Kidney (tissue), 14 donors: ENCODE data around the gene DELE1. TPM values are rescaled to one million over a fixed set of nuclear protein-coding genes. Genes with fewer than 3 reads are reported as not detected.

Source experiments
- DNase-seq, 5 donors: peaks; one replicate each; pipeline ENCODE4 v3.0.0-alpha.2; 2013 to 2020
- FAIRE-seq: peaks from 2 replicates; lab custom pipeline; 2012; peaks lifted over from hg19 to GRCh38; lab: Jason Lieb, UNC
- H3K27ac ChIP-seq, 2 donors: one replicate each; pipeline ENCODE4 v1.7.0; 2013; ENCODE audit warnings: low read depth in 2 of 2, low read length in 2 of 2, inconsistent platforms in 1 of 2
- H3K27me3 ChIP-seq: one replicate; pipeline ENCODE4 v1.7.1; 2013; ENCODE audit warnings: low read length, inconsistent platforms; ENCODE audit not compliant: control insufficient read depth, insufficient read depth
- H3K36me3 ChIP-seq, 3 donors: one replicate each; pipeline versions ENCODE4 v1.7.0 to v1.7.1; 2013; ENCODE audit warnings: low read length in 3 of 3, control low read depth in 1 of 3, inconsistent platforms in 1 of 3; ENCODE audit not compliant: insufficient read depth in 3 of 3, control insufficient read depth in 2 of 3
- H3K4me1 ChIP-seq, 3 donors: one replicate each; pipeline versions ENCODE4 v1.7.0 to v1.7.1; 2013; ENCODE audit warnings: low read length in 3 of 3, inconsistent platforms in 1 of 3, low read depth in 1 of 3; ENCODE audit not compliant: control insufficient read depth in 2 of 3, insufficient read depth in 2 of 3
- H3K4me3 ChIP-seq, 3 donors: one replicate each; pipeline versions ENCODE4 v1.7.0 to v1.8.1; 2013; ENCODE audit warnings: low read length in 3 of 3, control low read depth in 1 of 3, inconsistent platforms in 1 of 3
- H3K9ac ChIP-seq, 3 donors: one replicate each; pipeline versions ENCODE4 v1.7.0 to v1.7.1; 2013; ENCODE audit warnings: low read length in 3 of 3, control low read depth in 1 of 3, inconsistent platforms in 1 of 3
- H3K9me3 ChIP-seq, 3 donors: one replicate each; pipeline versions ENCODE4 v1.7.0 to v1.7.1; 2013; ENCODE audit warnings: low read length in 3 of 3, control low read depth in 1 of 3, inconsistent platforms in 1 of 3; ENCODE audit not compliant: control insufficient read depth in 2 of 3, insufficient read depth in 1 of 3
- CTCF ChIP-seq: IDR thresholded peaks from 3 replicates; pipeline ENCODE4 v1.5.1; 2012; ENCODE audit warnings: mild to moderate bottlenecking, moderate library complexity, borderline replicate concordance; ENCODE audit not compliant: insufficient read depth; ENCODE audit errors: extremely low read depth
- intact Hi-C: fragments of 100-400 bp; cut with DNase I; formaldehyde crosslinking; loops from one replicate; pipeline ENCODE4 v1.11.1; 2022
- polyA plus RNA-seq: library from polyadenylated mRNA; stranded (reverse); fragments of 350-450 nt; fragmentation: Illumina TruSeq; extraction: RNeasy Lipid Tissue Mini Kit (QIAGEN cat#74804); gene quantifications from one replicate; pipeline ENCODE4 v1.2.3, GENCODE V29; 2014; ENCODE audit warnings: low read depth, low replicate concordance; ENCODE audit not compliant: insufficient read depth
- total RNA-seq: library from RNA; stranded (reverse); fragmentation: NEBNext Ultra II Directional; extraction: Animal tissue kit (Norgen Biotek cat#: 25700); gene quantifications from one replicate; pipeline ENCODE4 v1.2.1, GENCODE V29; 2021
- donor health status: control.
- donor health status: control.
- donor health status: control.
- donor health status: control.
- donor health status: control.
- donor health status: DM: yes; HTN: yes; CAD: no.
- donor health status: Normal renal cell carcinoma (clear cell type).

Gene DELE1
- total and polyA plus RNA-seq, 2 donors from 2014 or later, result 67.7 to 82.3 TPM

GRCh38 chr5:141928051-141928450 is 4.4 kb downstream of the DELE1 start:
- TF ChIP-seq CTCF, result no peak
- Histone ChIP-seq H3K4me1 (peaks cover 0 to 10% (median 4%) of the 10 kb centered on the region in 3 donors), H3K27ac (no peak overlapping the region), H3K36me3 (peaks cover 8 to 66% (median 58%) of the 10 kb centered on the region in 3 donors), H3K9ac (no peak overlapping the region), H3K9me3 (no peaks in the 10 kb centered on the region), H3K4me3 (no peak overlapping the region), H3K27me3 (no peaks in the 10 kb centered on the region)
- intact Hi-C loops, result no loop called here
- no peak for DNase-seq
- FAIRE-seq, result no peak

DNA sequence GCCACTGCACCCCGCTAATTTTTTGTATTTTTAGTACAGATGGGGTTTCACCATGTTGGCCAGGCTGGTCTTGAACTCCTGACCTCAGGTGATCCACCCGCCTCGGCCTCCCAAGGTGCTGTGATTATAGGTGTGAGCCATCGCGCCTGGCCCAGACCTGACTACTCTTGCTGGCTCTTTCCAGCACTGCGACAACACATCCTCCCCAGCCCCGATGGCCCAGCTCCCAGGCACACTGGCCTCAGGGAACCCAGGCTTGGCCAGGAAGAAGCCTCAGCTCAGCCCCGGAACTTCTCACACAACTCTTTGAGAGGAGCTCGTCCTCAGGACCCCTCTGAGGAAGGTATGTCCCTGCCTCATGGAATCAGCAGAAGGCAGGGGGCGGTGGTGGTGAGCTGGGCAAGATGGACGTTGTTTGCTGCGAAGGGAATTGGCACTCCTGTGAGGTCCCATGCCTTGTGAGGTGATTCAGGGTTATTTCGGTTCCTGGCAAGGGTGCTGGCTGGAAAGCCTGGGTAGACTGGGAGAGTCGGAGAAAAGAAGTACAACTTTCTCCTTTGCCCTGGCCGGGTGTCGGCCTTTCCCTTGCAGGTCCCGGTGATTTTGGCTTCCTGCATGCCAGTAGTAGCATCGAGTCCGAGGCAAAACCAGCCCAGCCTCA is 5.9 kb downstream of the DELE1 start:
- TF ChIP-seq CTCF, result no peak
- H3K36me3 ChIP-seq, result peaks cover 8 to 76% (median 66%) of the 10 kb centered on the region in 3 donors

GRCh38 chr5:141931694-141932093 is 8.0 kb downstream of the DELE1 start:
- Histone ChIP-seq H3K36me3 (peaks cover 5 to 86% (median 70%) of the 10 kb centered on the region in 3 donors), H3K27me3 (no peaks in the 10 kb centered on the region), H3K27ac (no peak overlapping the region), H3K4me1 (no peaks in the 10 kb centered on the region), H3K4me3 (no peak overlapping the region), H3K9ac (no peak overlapping the region), H3K9me3 (no peaks in the 10 kb centered on the region)
- no peak for FAIRE-seq
- no peak for TF ChIP-seq CTCF
- DNase-seq, result no peak
- intact Hi-C loops, result no loop called here

More for the DNA sequence above, 5.9 kb downstream of the DELE1 start:
- Histone ChIP-seq H3K27ac (no peak overlapping the region), H3K27me3 (no peaks in the 10 kb centered on the region), H3K9me3 (no peaks in the 10 kb centered on the region), H3K4me3 (no peak overlapping the region), H3K9ac (no peak overlapping the region), H3K4me1 (peaks cover 0 to 3% (median 0%) of the 10 kb centered on the region in 3 donors)
- DNase-seq (no peak), FAIRE-seq (no peak)
- intact Hi-C loops, result no loop called here
